ENCODE results near the gene TOP2A. TPM values are rescaled to one million over a fixed set of nuclear protein-coding genes. Genes with fewer than 3 reads are reported as not detected.

The TOP2A gene
- total RNA-seq, 4 donors from 2014 or later: 0.40 to 4.3 (median 0.79) TPM

- peaks cover 32 to 90% (median 52%) of the 10 kb centered on the region in 3 donors for H3K4me1 ChIP-seq
- ATAC-seq: no peak
- no peaks in the 10 kb centered on the region for H3K27me3 ChIP-seq
- WGBS, 2 donors (ENCODE audit: low coverage in 1 of 2): 29 to 67% methylated on average over 1 to 2 of the region's 4 CpGs
- H3K4me3 ChIP-seq: peak overlapping the region in 1 of 2 donors; percentile 78
- H3K36me3 ChIP-seq: peaks cover 0 to 8% of the 10 kb centered on the region in 2 donors
- TF ChIP-seq POLR2AphosphoS5 (IDR thresholded peaks at IDR 0.05) (no peak), POLR2A (IDR thresholded peaks at IDR 0.05) (no peak)
- H3K27ac ChIP-seq: peak overlapping the region; percentile 84 to 98 (median 90)
- no peaks in the 10 kb centered on the region for H3K9me3 ChIP-seq
Measured at GRCh38 chr17:40447806-40448205, 30.1 kb upstream of the TOP2A start.

GRCh38 chr17:40447148-40447644, 29.5 kb upstream of the TOP2A start:
- WGBS, 2 donors (ENCODE audit: low coverage in 1 of 2): 17 to 19% methylated on average over 4 to 5 of the region's 8 CpGs
- ATAC-seq: peak; percentile 20
- H3K27me3 ChIP-seq: no peaks in the 10 kb centered on the region
- peak overlapping the region; percentile 6 to 78 for H3K4me3 ChIP-seq
- H3K36me3 ChIP-seq: peaks cover 0 to 2% of the 10 kb centered on the region in 2 donors
- TF ChIP-seq POLR2AphosphoS5 (IDR thresholded peaks at IDR 0.05): peak; percentile 85
- no peak for TF ChIP-seq POLR2A (IDR thresholded peaks at IDR 0.05)
- peak overlapping the region; percentile 84 to 98 (median 90) for H3K27ac ChIP-seq
- peaks cover 31 to 90% (median 52%) of the 10 kb centered on the region in 3 donors for H3K4me1 ChIP-seq
- H3K9me3 ChIP-seq: no peaks in the 10 kb centered on the region

GRCh38 chr17:40445751-40446468, 28.2 kb upstream of the TOP2A start:
- Histone ChIP-seq H3K9me3 (no peaks in the 10 kb centered on the region), H3K27me3 (no peaks in the 10 kb centered on the region), H3K36me3 (no peaks in the 10 kb centered on the region), H3K4me3 (peak overlapping the region; percentile 54 to 78), H3K27ac (peak overlapping the region; percentile 90 to 99 (median 97)), H3K4me1 (peaks cover 25 to 90% (median 50%) of the 10 kb centered on the region in 3 donors)
- 16 to 25% methylated on average over 11 of the region's 11 CpGs for WGBS, 2 donors (ENCODE audit: low coverage in 1 of 2)
- TF ChIP-seq EP300 (IDR thresholded peaks at IDR 0.05) (no peak), CTCF (IDR thresholded peaks at IDR 0.05) (peak in 3 of 4 experiments; percentile 18 to 42 (median 41))
- no peak for ATAC-seq

- Histone ChIP-seq H3K4me3 (peak overlapping the region; percentile 54 to 78), H3K27ac (peak overlapping the region; percentile 90 to 99 (median 97)), H3K27me3 (no peaks in the 10 kb centered on the region), H3K36me3 (no peaks in the 10 kb centered on the region), H3K9me3 (no peaks in the 10 kb centered on the region), H3K4me1 (peaks cover 14 to 76% (median 39%) of the 10 kb centered on the region in 3 donors)
- WGBS, 2 donors (ENCODE audit: low coverage in 1 of 2): 0 to 6% methylated on average over 3 of the region's 15 CpGs
- no peak for ATAC-seq
- TF ChIP-seq POLR2AphosphoS5 (IDR thresholded peaks at IDR 0.05): no peak
- TF ChIP-seq CTCF (IDR thresholded peaks at IDR 0.05): no peak
- no peak for TF ChIP-seq EP300 (IDR thresholded peaks at IDR 0.05)
- no peak for TF ChIP-seq POLR2A (IDR thresholded peaks at IDR 0.05)
Measured at GRCh38 chr17:40443988-40444899, 26.5 kb upstream of the TOP2A start.

- H3K9me3 ChIP-seq: no peaks in the 10 kb centered on the region
- no peaks in the 10 kb centered on the region for H3K36me3 ChIP-seq
- peak within 1 kb of the TSS; percentile 90 to 99 (median 97) for H3K27ac ChIP-seq
- H3K4me3 ChIP-seq: peak within 1 kb of the TSS; percentile 54 to 78
- ATAC-seq: peak; percentile 76
- no peaks in the 10 kb centered on the region for H3K27me3 ChIP-seq
- no CpG with 5 or more reads among the region's 98 CpGs for WGBS, 2 donors (ENCODE audit: low coverage in 1 of 2)
- H3K4me1 ChIP-seq: peaks cover 6 to 68% (median 31%) of the 10 kb centered on the region in 3 donors
- TF ChIP-seq EP300 (IDR thresholded peaks at IDR 0.05): no peak
- peak in 3 of 4 experiments; percentile 27 to 50 (median 49) for TF ChIP-seq CTCF (IDR thresholded peaks at IDR 0.05)
- TF ChIP-seq POLR2AphosphoS5 (IDR thresholded peaks at IDR 0.05): peak; percentile 62
- TF ChIP-seq POLR2A (IDR thresholded peaks at IDR 0.05): peak; percentile 85 to 89
Measured at GRCh38 chr17:40443196-40443987, 25.7 kb upstream of the TOP2A start, which contains the start of gene IGFBP4. IGFBP4 (plus strand) TSS chr17:40443450; CDS start chr17:40443736, 286 bp downstream.

Measured in gastroesophageal sphincter (tissue), 4 donors.